ENCODE data around the gene UROC1.

The UROC1 gene

GRCh38 chr3:126485956-126486355 lies 31.6 kb downstream of the UROC1 start:
- no peak overlapping the region for H3K4me3 ChIP-seq (ENCODE audit: low read depth, low read length)
- no peak for TF ChIP-seq CTCF (IDR thresholded peaks at IDR 0.05; ENCODE audit: low read depth, low read length)
- no peak for DNase-seq (ENCODE audit: low read depth, low spot score)
- in situ Hi-C loops (cut with HindIII; ENCODE audit: low sequenced_read_pairs), result no loop called here

GRCh38 chr3:126485176-126485897 lies 32.2 kb downstream of the UROC1 start:
- DNase-seq (ENCODE audit: low read depth, low spot score), result no peak
- H3K4me3 ChIP-seq (ENCODE audit: low read depth, low read length), result no peak overlapping the region
- no peak for TF ChIP-seq CTCF (IDR thresholded peaks at IDR 0.05; ENCODE audit: low read depth, low read length)
- in situ Hi-C loops (cut with HindIII; ENCODE audit: low sequenced_read_pairs), result no loop called here

- DNase-seq (ENCODE audit: low read depth, low spot score), result no peak
- no peak for TF ChIP-seq CTCF (IDR thresholded peaks at IDR 0.05; ENCODE audit: low read depth, low read length)
- H3K4me3 ChIP-seq (ENCODE audit: low read depth, low read length), result no peak overlapping the region
- in situ Hi-C loops (cut with HindIII; ENCODE audit: low sequenced_read_pairs), result no loop called here
Observed at GRCh38 chr3:126484662-126485061, 32.9 kb downstream of the UROC1 start.

- DNase-seq (ENCODE audit: low read depth, low spot score), result no peak
- in situ Hi-C loops (cut with HindIII; ENCODE audit: low sequenced_read_pairs), result no loop called here
- no peak overlapping the region for H3K4me3 ChIP-seq (ENCODE audit: low read depth, low read length)
- TF ChIP-seq CTCF (IDR thresholded peaks at IDR 0.05; ENCODE audit: low read depth, low read length), result no peak
Observed at GRCh38 chr3:126484148-126484547, 33.4 kb downstream of the UROC1 start.

- no peak for TF ChIP-seq CTCF (IDR thresholded peaks at IDR 0.05; ENCODE audit: low read depth, low read length)
- in situ Hi-C loops (cut with HindIII; ENCODE audit: low sequenced_read_pairs), result no loop called here
- H3K4me3 ChIP-seq (ENCODE audit: low read depth, low read length), result no peak overlapping the region
- DNase-seq (ENCODE audit: low read depth, low spot score), result no peak
Observed at GRCh38 chr3:126483321-126483761, 34.2 kb downstream of the UROC1 start.

GRCh38 chr3:126482503-126483255 lies 34.9 kb downstream of the UROC1 start:
- no peak for DNase-seq (ENCODE audit: low read depth, low spot score)
- no peak for TF ChIP-seq CTCF (IDR thresholded peaks at IDR 0.05; ENCODE audit: low read depth, low read length)
- H3K4me3 ChIP-seq (ENCODE audit: low read depth, low read length), result no peak overlapping the region
- in situ Hi-C loops (cut with HindIII; ENCODE audit: low sequenced_read_pairs), result no loop called here

Data from astrocyte of the spinal cord (primary cell).